ENCODE measurements around the gene ANKRD33. TPM values are rescaled to one million over a fixed set of nuclear protein-coding genes. Genes with fewer than 3 reads are reported as not detected.
A peak's percentile ranks its signal among the peaks of the same experiment; 100 is the strongest.

Gene ANKRD33
- total RNA-seq, 2 donors from 2014 or later, result 0.46 TPM; not detected in 1

GRCh38 chr12:51926064-51926632 is 38.2 kb downstream of the ANKRD33 start:
- Histone ChIP-seq H3K9ac (ENCODE audit: extremely low read depth, low read length, poor library complexity, severe bottlenecking) (no peak overlapping the region), H3K9me3 (ENCODE audit: control insufficient read depth, low read length) (no peaks in the 10 kb centered on the region), H3K4me1 (ENCODE audit: control insufficient read depth, insufficient read depth, low read length) (peaks cover 4% of the 10 kb centered on the region), H3K27ac (ENCODE audit: low read depth, low read length) (no peak overlapping the region), H3K36me3 (ENCODE audit: control insufficient read depth, insufficient read depth, low read length) (no peaks in the 10 kb centered on the region), H3K4me3 (ENCODE audit: low read length) (no peak overlapping the region), H3K27me3 (ENCODE audit: control insufficient read depth, insufficient read depth, low read length, poor library complexity, severe bottlenecking) (no peaks in the 10 kb centered on the region)
- H3K9me3 Mint-ChIP-seq, result no peaks in the 10 kb centered on the region
- H3K4me1 Mint-ChIP-seq, result peaks cover 17% of the 10 kb centered on the region
- DNase-seq, result peak; percentile 48
- H3K4me3 Mint-ChIP-seq, result no peak overlapping the region
- H3K27ac Mint-ChIP-seq, result peak overlapping the region; percentile 52
- TF ChIP-seq, protein P1, sequence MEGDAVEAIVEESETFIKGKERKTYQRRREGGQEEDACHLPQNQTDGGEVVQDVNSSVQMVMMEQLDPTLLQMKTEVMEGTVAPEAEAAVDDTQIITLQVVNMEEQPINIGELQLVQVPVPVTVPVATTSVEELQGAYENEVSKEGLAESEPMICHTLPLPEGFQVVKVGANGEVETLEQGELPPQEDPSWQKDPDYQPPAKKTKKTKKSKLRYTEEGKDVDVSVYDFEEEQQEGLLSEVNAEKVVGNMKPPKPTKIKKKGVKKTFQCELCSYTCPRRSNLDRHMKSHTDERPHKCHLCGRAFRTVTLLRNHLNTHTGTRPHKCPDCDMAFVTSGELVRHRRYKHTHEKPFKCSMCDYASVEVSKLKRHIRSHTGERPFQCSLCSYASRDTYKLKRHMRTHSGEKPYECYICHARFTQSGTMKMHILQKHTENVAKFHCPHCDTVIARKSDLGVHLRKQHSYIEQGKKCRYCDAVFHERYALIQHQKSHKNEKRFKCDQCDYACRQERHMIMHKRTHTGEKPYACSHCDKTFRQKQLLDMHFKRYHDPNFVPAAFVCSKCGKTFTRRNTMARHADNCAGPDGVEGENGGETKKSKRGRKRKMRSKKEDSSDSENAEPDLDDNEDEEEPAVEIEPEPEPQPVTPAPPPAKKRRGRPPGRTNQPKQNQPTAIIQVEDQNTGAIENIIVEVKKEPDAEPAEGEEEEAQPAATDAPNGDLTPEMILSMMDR (conservative IDR thresholded peaks at IDR 0.05), result no peak
- 88 to 91% methylated on average over 1 to 7 of the region's 8 CpGs for whole genome bisulfite sequencing, 2 experiments (ENCODE audit: insufficient coverage in 1 of 2, insufficient read length in 1 of 2)
- H3K27me3 Mint-ChIP-seq (ENCODE audit: insufficient read depth), result peaks cover 16% of the 10 kb centered on the region
- no peaks in the 10 kb centered on the region for H3K36me3 Mint-ChIP-seq (ENCODE audit: low read depth)

DNA sequence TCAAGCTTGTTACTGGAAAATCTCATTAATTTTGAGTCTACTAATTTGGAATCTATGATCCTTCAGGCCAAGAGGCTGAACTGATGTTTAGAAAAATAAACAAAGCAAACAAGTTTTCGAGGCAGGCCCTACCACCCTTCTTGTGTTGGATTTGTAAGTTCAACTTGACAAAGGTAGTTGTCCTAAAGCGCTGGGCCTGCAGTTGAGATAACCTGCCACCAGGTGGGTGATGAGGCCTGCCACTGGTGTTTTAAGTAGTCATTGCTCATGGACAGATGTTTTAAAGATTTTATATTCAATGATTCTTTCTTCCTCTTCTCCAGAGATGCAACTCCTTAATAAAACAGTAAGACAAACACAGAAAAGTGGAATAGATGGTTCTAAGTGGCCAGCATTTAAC is 38.8 kb downstream of the ANKRD33 start:
- H3K27ac Mint-ChIP-seq, result peak overlapping the region; percentile 52
- Histone ChIP-seq H3K9ac (ENCODE audit: extremely low read depth, low read length, poor library complexity, severe bottlenecking) (no peak overlapping the region), H3K27me3 (ENCODE audit: control insufficient read depth, insufficient read depth, low read length, poor library complexity, severe bottlenecking) (no peaks in the 10 kb centered on the region), H3K4me1 (ENCODE audit: control insufficient read depth, insufficient read depth, low read length) (peaks cover 4% of the 10 kb centered on the region), H3K27ac (ENCODE audit: low read depth, low read length) (no peak overlapping the region), H3K4me3 (ENCODE audit: low read length) (no peak overlapping the region), H3K36me3 (ENCODE audit: control insufficient read depth, insufficient read depth, low read length) (no peaks in the 10 kb centered on the region), H3K9me3 (ENCODE audit: control insufficient read depth, low read length) (no peaks in the 10 kb centered on the region)
- H3K9me3 Mint-ChIP-seq, result no peaks in the 10 kb centered on the region
- H3K27me3 Mint-ChIP-seq (ENCODE audit: insufficient read depth), result peaks cover 16% of the 10 kb centered on the region
- WGBS, 2 experiments (ENCODE audit: insufficient coverage in 1 of 2, insufficient read length in 1 of 2), result 77 to 90% methylated on average over 2 of the region's 2 CpGs
- no peaks in the 10 kb centered on the region for H3K36me3 Mint-ChIP-seq (ENCODE audit: low read depth)
- peaks cover 15% of the 10 kb centered on the region for H3K4me1 Mint-ChIP-seq
- DNase-seq, result peak; percentile 90
- TF ChIP-seq, protein P1 (conservative IDR thresholded peaks at IDR 0.05), result peak; percentile 86
- no peak overlapping the region for H3K4me3 Mint-ChIP-seq

DNA sequence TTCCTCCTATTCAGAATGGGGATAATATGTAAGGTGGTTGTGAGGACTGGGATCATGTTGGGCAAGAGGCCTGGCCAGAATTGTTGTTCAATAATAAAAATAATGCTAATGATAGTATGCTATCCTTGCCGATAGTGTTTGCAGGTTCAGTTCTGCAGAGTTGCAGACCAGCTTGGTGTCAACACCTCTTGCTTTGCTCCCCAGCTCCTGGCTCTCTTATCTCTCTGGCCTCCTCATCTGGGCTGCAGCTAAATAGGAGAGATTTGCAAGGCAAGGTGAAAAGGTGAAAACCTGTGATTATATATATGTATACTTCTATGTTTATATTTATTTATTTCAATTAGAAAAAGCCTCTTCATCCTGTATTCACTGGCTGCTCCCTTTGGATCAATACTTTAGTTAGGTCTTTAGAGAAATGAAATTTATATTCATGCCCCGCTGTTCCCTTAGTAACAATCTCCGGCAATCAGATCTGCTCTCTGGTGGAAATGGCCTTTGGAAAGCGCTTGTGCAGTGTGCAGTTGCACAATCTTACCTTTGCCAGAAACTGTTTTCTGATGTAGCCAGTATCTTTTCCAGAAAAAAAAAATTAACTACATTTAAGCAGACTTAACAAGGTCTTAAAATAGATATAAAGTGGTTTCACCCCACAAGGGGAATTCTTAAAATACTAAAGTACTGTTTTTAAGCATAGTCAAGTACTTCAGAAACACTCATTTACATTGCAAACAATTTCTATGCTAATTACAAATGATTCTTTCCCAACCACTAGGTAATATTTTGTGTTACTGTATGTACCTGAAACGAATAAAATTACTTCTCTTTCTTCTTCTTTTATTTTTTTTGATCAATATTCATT is 44.5 kb downstream of the ANKRD33 start:
- H3K4me1 Mint-ChIP-seq, result peaks cover 2% of the 10 kb centered on the region
- no peak overlapping the region for H3K4me3 Mint-ChIP-seq
- WGBS, 2 experiments (ENCODE audit: insufficient coverage in 1 of 2, insufficient read length in 1 of 2), result 95 to 100% methylated on average over 4 of the region's 5 CpGs
- Histone ChIP-seq H3K4me3 (ENCODE audit: low read length) (no peak overlapping the region), H3K4me1 (ENCODE audit: control insufficient read depth, insufficient read depth, low read length) (no peaks in the 10 kb centered on the region), H3K27me3 (ENCODE audit: control insufficient read depth, insufficient read depth, low read length, poor library complexity, severe bottlenecking) (no peaks in the 10 kb centered on the region), H3K36me3 (ENCODE audit: control insufficient read depth, insufficient read depth, low read length) (no peaks in the 10 kb centered on the region), H3K9ac (ENCODE audit: extremely low read depth, low read length, poor library complexity, severe bottlenecking) (no peak overlapping the region), H3K27ac (ENCODE audit: low read depth, low read length) (no peak overlapping the region), H3K9me3 (ENCODE audit: control insufficient read depth, low read length) (no peaks in the 10 kb centered on the region)
- DNase-seq, result peak; percentile 17
- H3K9me3 Mint-ChIP-seq, result no peaks in the 10 kb centered on the region
- TF ChIP-seq, protein P1 (conservative IDR thresholded peaks at IDR 0.05), result no peak
- no peak overlapping the region for H3K27ac Mint-ChIP-seq
- H3K27me3 Mint-ChIP-seq (ENCODE audit: insufficient read depth), result peaks cover 12% of the 10 kb centered on the region
- no peaks in the 10 kb centered on the region for H3K36me3 Mint-ChIP-seq (ENCODE audit: low read depth)
